Measurements from ENCODE around the gene TPCN1.

Gene TPCN1

GRCh38 chr12:113317122-113317521 lies 95.9 kb downstream of the TPCN1 start:
- DNase-seq = no peak

DNA sequence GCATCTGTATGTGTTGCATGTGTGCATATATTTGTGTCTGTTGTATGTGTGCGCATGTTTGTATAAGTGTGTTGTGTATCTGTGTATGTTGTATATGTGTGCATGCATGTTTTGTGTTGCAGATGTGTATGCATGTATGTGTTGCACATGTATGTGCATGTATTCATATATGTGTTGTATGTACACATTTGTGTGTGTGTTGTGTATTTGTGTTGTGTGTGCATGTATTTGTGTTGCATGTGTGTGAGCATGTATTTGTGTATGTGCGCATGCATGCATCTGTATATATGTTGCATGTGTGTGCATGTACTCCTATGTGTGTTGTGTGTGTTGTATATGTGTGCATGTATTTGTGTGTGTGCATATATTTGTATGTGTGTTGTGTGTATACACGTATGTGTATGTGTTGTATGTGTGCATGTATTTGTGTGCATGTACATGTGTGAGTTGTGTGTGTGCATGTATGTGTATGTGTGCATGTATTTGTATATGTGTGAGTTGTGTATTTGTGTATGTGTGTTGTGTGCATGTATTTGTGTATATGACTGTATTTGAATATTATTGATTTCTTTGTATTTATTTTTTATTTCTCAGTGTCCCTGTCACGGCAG lies 96.9 kb downstream of the TPCN1 start:
- no peak for DNase-seq

DNA sequence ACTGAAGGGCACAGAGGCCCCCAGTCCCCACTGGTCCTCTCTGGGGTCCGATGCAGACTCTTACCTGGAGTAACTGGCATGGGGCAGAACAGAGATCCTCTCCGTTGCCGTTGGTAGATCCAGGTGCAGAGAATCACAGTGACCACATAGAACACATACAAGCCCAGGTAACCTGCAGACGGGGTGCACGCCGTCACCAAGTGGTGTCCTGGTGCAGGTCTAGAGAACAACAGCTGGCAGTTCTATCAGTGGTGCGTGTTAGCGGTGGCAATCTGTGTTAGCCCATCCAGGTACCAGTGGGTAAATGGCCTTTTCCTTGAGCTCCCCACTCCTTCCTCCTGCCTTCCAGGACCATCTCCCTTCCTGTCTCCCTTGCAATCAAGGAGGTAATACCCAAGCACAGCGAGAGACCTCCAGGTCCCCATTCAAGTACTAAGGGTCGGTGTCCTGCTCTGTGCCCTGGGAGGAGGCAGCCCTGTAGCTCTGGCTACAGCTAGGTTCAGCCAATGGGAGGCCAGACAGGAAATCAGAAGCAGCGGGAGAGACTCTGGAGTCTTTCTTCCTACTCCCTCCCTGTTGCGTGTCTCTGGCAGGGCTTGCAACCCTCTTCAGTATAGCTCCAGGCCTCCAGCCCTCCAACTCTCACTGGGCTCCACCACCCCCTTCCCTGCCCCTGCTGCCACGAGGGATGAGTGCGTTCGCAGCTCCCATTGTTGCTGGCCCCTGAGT lies 97.8 kb downstream of the TPCN1 start:
- DNase-seq = no peak

DNA sequence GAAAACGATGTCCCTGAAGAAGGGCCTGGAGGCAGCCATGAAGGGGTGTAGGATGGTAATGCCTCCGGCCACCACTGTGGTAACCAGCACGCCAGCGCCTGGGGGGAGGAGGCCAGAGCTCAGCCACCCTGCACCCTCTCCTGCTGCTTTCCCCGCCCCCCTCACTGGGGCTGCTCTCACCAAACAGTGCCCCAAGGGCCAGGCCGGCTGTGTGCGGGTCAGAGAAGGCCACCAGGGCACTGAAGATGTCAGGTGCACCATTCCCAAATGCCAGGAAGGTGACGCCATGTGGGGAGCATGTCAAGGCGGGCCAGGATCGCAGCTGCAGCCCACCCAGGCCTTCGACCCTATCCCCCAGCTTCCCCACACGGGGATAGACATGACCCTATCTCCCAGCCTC lies 99.1 kb downstream of the TPCN1 start:
- DNase-seq = no peak

GRCh38 chr12:113322343-113322742 lies 101.1 kb downstream of the TPCN1 start:
- DNase-seq = no peak

DNA sequence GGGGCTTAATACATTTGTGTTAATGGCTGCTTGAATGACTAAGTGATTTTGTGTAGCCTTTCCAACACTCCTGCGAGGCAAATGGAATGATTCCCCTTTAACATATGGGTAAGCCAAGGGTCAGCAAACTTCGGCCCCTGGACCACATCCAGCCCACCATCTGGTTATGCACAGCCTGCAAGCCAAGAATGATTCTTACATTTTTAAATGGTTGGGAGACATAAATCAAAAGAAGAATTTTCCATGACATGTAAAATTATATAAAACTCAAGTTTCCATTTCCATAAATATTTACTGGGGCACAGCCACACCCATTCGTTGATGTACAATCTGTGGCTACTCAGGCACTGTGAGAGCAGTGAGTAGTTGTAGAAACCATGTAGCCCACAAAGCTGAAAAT lies 104.7 kb downstream of the TPCN1 start:
- DNase-seq = peak; percentile 70

GRCh38 chr12:113326775-113327395 lies 105.6 kb downstream of the TPCN1 start:
- no peak for DNase-seq

- no peak for DNase-seq
Measured at GRCh38 chr12:113328368-113328889, 107.2 kb downstream of the TPCN1 start.

GRCh38 chr12:113329022-113329790 lies 107.9 kb downstream of the TPCN1 start:
- no peak for DNase-seq

DNA sequence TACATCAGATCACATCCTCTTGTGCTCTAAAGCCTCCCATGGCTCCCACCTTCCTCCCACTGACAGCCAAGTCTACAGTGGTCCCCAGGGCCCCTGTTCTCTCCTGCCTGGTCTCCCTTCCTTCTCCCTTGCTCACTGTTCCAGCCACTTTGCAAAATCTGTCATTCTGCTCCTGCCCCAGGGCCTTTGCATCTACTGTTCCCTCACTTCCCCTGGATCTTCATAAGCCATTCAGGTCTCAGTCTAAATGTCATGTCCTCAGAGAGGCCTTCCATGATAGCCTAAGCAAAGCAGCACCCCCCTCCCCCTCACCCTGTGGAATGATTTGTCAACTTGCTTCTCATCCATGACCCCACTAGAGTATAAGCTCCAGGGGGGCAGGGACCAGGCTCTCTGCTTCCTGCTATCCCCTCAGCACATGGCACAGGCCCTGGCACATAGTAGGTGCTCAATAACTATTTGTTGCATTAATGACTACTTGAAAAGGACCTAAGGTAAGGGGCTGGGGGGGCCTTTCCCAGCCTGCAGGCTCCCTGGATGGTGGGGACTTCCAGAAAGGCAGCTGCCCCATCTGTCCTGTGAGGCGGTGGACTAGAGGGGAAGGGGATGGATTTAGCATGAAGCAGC lies 108.6 kb downstream of the TPCN1 start:
- DNase-seq = no peak

- DNase-seq = no peak
Measured at GRCh38 chr12:113330505-113330904, 109.2 kb downstream of the TPCN1 start.

DNA sequence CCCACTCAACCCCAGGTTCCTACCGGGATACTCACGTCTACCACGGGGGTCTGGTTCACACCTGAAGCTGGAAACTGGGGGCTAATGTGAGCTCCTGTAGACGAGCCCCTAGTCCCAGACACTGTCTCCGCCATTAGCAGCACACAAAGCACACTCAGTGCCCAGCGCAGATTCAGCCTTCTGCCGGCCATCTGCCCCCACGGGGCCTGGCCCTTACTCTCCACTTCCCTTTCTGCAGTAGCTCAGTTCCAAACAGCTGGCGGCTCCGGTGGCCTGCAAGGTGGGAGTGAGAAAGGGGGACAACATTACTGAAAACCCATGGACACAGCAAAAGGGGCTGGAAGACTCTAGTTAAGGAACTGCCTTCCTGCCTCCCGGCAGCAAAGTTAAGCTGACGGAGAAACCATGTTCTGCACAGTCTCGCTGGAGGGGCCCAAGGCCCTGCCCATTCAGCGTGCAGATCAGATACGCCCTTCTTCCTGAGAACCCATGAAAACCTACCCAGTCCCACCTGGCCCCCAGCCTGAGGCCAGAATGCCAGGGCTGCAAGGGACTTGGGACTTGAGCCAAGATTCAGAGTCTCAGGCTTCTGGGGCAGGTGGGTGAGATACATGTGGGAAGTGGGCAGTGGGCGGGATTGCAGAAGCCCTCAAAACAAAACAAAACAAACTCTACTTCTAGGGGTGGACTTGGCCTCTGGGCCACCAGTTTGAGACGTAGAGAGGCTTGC lies 111.6 kb downstream of the TPCN1 start:
- no peak for DNase-seq

- DNase-seq = no peak
Measured at GRCh38 chr12:113333418-113333750, 112.1 kb downstream of the TPCN1 start.

DNA sequence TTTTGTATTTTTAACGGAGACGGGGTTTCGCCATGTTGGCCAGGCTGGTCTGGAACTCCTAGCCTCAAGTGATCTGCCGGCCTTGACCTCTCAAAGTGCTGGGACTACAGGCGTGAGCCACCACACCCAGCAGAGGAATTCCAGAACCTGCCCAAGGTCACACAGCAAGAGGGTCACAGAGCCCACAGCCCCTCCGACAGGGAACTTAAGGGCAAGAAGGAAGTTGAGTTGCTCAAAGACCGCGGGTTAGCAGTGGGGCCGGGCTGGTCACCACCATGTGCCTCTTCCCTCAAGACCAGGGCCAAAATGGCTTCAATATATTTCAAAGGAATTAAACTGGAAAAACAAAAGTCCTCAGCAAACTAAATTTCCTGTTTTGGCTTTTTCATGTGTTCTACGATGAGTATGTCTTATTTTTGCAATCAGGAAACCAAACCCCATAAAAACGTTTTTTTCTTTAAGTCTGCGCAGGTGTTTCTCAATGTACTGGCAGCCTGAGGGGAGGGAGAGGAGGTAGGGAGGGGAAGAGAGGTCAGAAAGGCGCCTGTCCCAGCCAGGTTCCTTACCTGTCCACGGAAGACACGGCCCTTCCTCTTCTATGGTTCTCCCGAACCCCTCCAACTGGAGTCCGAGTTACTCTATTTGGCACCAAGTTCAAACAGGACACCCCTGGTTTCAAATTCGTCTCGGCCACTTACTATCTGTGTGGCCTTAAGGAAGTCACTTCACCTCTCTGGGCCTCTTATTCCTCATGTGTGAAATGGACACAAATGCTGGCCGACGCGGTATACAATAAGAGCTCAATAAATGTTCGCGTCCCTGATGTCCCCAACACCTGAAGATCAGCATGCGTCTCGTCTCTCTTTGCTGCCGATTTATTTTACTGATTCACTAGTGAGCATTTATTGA lies 112.9 kb downstream of the TPCN1 start:
- no peak for DNase-seq

- DNase-seq = peak; percentile 94
Measured at GRCh38 chr12:113334786-113335539, 113.7 kb downstream of the TPCN1 start, which contains the start of gene SLC8B1. SLC8B1 (minus strand) TSS chr12:113335109; CDS start chr12:113332878, 2,231 bp downstream.

- no peak for DNase-seq
Measured at GRCh38 chr12:113339540-113339939, 118.3 kb downstream of the TPCN1 start.

GRCh38 chr12:113340061-113340460 lies 118.8 kb downstream of the TPCN1 start:
- no peak for DNase-seq

GRCh38 chr12:113341535-113341934 lies 120.3 kb downstream of the TPCN1 start:
- DNase-seq = no peak

DNA sequence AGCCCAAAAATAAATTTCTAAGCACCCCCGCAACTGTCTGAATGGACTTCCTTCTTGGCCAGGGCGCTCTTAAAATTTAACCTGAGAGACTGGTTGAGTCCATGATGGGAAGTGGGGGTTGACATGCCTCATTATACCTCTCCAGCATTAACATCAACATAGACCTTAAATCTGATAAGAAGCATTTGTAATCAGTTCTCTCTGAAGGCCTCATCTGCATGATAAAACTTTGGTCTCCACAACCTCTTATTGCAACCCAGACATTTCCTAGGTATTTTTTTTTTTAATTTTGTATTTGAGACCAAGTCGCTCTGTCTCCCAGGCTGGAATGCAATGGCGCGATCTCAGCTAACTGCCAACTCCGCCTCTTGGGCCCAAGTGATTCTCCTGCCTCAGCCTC lies 124.1 kb downstream of the TPCN1 start:
- DNase-seq = no peak

DNA sequence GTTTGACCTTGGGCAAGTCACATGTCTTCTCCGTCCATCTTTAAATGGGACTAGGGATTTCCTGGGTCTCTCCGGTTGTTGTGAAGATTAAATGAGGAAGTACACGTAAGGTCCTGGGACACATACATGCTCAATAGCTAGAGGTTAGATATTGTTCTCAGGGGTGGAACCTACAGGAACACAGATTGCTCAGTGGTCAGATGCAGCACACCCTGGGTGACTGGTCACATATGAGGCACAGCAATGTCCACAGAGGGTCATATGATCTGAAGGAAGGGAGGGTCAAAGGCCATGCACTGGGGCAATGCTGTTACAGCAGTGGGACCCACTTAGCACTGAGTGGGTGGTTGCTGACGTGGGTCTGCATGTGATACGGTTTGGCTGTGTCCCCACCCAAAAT lies 125.1 kb downstream of the TPCN1 start:
- DNase-seq = no peak
